HepG2 (cell line): ENCODE data around the gene GALNT15. TPM values are rescaled to one million over a fixed set of nuclear protein-coding genes. Genes with fewer than 3 reads are reported as not detected.

Source experiments
- ATM ChIP-seq: fragments of 450-650 bp; IDR thresholded peaks from 2 replicates; pipeline ENCODE4 v1.7.1; 2017; ENCODE audit warnings: mild to moderate bottlenecking, borderline replicate concordance
- BRCA1 ChIP-seq: sonication (generic); formaldehyde crosslinking; IDR thresholded peaks from 2 replicates; pipeline ENCODE4 v1.4.0; 2020; ENCODE audit warnings: missing genetic modification reagents
- GFI1 ChIP-seq: sonication (generic); formaldehyde crosslinking; IDR thresholded peaks from 2 replicates; pipeline ENCODE4 v1.5.0; 2020; ENCODE audit warnings: missing genetic modification reagents, mild to moderate bottlenecking, borderline replicate concordance
- KDM3A ChIP-seq: IDR thresholded peaks from 2 replicates; pipeline ENCODE4 v1.6.1; 2018; ENCODE audit warnings: low read depth, missing compliant biosample characterization
- NPAS2 ChIP-seq: sonication (generic); formaldehyde crosslinking; IDR thresholded peaks from 2 replicates; pipeline ENCODE4 v1.8.0; 2022; ENCODE audit warnings: mild to moderate bottlenecking, missing genetic modification reagents, borderline replicate concordance
- POLR2A ChIP-seq, 2 experiments: IDR thresholded peaks; 2 replicates each; pipeline ENCODE4 v1.6.1; 2011; ENCODE audit warnings: low read depth in 2 of 2, low read length in 2 of 2, mild to moderate bottlenecking in 1 of 2, moderate library complexity in 1 of 2; ENCODE audit not compliant: insufficient read depth in 1 of 2
- RAD21 ChIP-seq: fragments of 450-650 bp; formaldehyde crosslinking; IDR thresholded peaks from 2 replicates; pipeline ENCODE4 v1.5.0; 2020; ENCODE audit warnings: mild to moderate bottlenecking
- RXRA ChIP-seq: sonication (generic); formaldehyde crosslinking; IDR thresholded peaks from 2 replicates; pipeline ENCODE4 v1.5.1; 2020; ENCODE audit warnings: missing genetic modification reagents
- SALL1 ChIP-seq: sonication (generic); formaldehyde crosslinking; IDR thresholded peaks from 2 replicates; pipeline ENCODE4 v1.8.0; 2022; ENCODE audit warnings: mild to moderate bottlenecking, missing genetic modification reagents
- TBX2 ChIP-seq: sonication (generic); formaldehyde crosslinking; IDR thresholded peaks from 2 replicates; pipeline ENCODE4 v1.5.0; 2020; ENCODE audit warnings: missing genetic modification reagents, mild to moderate bottlenecking, borderline replicate concordance
- TMF1 ChIP-seq: sonication (generic); formaldehyde crosslinking; IDR thresholded peaks from 2 replicates; pipeline ENCODE4 v1.8.1; 2022; ENCODE audit warnings: low read depth, missing genetic modification reagents
- ZBTB3 ChIP-seq: sonication (generic); formaldehyde crosslinking; IDR thresholded peaks from 2 replicates; pipeline ENCODE4 v1.4.0; 2020; ENCODE audit warnings: low read depth, mild to moderate bottlenecking, moderate library complexity, missing genetic modification reagents, borderline replicate concordance
- ZNF124 ChIP-seq: sonication (generic); formaldehyde crosslinking; IDR thresholded peaks from 2 replicates; pipeline ENCODE4 v1.4.0; 2020; ENCODE audit warnings: missing genetic modification reagents
- ZNF296 ChIP-seq: sonication (generic); formaldehyde crosslinking; conservative IDR thresholded peaks from 2 replicates; pipeline ENCODE4 v1.5.0; 2020; ENCODE audit warnings: mild to moderate bottlenecking, missing genetic modification reagents
- ZNF652 ChIP-seq: IDR thresholded peaks from 2 replicates; pipeline ENCODE4 v1.6.1; 2016; ENCODE audit warnings: low read depth, borderline replicate concordance
- polyA plus RNA-seq, 8 experiments: library from polyadenylated mRNA; depleted of rRNA in 3 of 8; stranded (reverse) in 7 of 8; unstranded in 1 of 8; fragments of >200 nt; fragmentation: Illumina TruSeq in 4 of 8; extraction: Trizol in 4 of 8; gene quantifications; 2 replicates each; pipeline versions ENCODE4 v1.2.1 to v1.2.3, GENCODE V29; 2011 to 2016; ENCODE audit warnings: low read depth in 4 of 8, missing spikeins in 1 of 8, mixed read lengths in 1 of 8; ENCODE audit not compliant: insufficient read depth in 1 of 8
- total RNA-seq, 5 experiments: library from RNA; depleted of rRNA; stranded (reverse); fragments of >200 nt; fragmentation: Illumina TruSeq; extraction: Trizol; gene quantifications; 2 replicates each; pipeline ENCODE4 v1.2.3, GENCODE V29; 2016; ENCODE audit warnings: low read depth in 1 of 5
- TF ChIP-seq, protein P1 (sequence below): IDR thresholded peaks from 2 replicates; pipeline ENCODE4 v1.6.1; 2016; ENCODE audit warnings: low read depth, control low read depth
- TF ChIP-seq, protein P2 (sequence below): sonication (generic); formaldehyde crosslinking; IDR thresholded peaks from 2 replicates; pipeline ENCODE4 v1.4.0; 2020; ENCODE audit warnings: mild to moderate bottlenecking, missing genetic modification reagents
- TF ChIP-seq, protein P3 (sequence below): sonication (generic); formaldehyde crosslinking; IDR thresholded peaks from 2 replicates; pipeline ENCODE4 v1.5.0; 2020; ENCODE audit warnings: missing genetic modification reagents
- TF ChIP-seq, protein P4 (sequence below): IDR thresholded peaks from 2 replicates; pipeline ENCODE4 v1.6.1; 2016; ENCODE audit warnings: mild to moderate bottlenecking, missing biosample characterization, missing genetic modification reagents
- TF ChIP-seq, protein P5 (sequence below): sonication (generic); formaldehyde crosslinking; IDR thresholded peaks from 2 replicates; pipeline ENCODE4 v1.4.0; 2020; ENCODE audit warnings: missing genetic modification reagents, borderline replicate concordance
- TF ChIP-seq, protein P6 (sequence below): IDR thresholded peaks from 2 replicates; pipeline ENCODE4 v1.4.0; 2020; ENCODE audit warnings: mild to moderate bottlenecking, missing genetic modification reagents

The GALNT15 gene
- total and polyA plus RNA-seq, 2 of the 13 experiments (the other 11 are each of a cell fraction or from before 2014, with no cell fraction given): 0.02 to 0.04 TPM

DNA sequence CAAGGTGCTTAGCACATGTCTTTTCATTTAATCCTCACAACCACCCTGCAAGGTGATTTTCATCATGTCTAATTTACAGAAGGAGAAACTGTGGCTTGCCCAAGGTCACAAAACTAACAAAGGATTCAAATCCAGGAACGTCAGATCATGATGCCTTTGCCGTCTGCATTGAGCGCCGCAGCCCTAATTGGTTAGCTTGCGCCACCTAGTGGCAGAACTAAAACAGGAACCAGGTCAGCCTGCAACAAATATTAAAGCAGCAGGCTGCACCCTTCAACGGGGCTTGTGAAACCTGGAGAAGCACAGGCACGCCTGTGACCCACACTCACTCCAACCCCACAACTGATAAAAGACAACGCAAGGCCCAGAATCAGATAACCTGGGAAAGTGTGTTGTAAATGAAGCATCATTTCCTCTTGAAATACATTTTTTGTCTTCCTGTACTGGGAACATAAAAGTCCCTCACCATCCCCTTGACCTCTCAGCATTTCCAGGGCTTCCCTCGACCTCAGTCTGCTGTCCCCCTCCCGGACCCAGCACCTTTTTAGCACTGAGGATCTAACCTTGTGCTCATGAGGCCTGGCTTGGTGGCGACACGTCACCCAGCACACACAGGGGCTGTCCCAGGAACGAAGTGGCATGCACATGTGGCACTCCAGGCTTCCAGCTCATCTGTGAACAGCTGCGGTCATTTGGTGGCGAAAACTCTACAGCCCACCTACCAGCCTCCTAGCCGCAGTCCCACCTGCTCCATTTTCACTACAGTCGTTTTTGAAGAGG lies 73.0 kb downstream of the GALNT15 start (continued):
- TF ChIP-seq, protein P1, sequence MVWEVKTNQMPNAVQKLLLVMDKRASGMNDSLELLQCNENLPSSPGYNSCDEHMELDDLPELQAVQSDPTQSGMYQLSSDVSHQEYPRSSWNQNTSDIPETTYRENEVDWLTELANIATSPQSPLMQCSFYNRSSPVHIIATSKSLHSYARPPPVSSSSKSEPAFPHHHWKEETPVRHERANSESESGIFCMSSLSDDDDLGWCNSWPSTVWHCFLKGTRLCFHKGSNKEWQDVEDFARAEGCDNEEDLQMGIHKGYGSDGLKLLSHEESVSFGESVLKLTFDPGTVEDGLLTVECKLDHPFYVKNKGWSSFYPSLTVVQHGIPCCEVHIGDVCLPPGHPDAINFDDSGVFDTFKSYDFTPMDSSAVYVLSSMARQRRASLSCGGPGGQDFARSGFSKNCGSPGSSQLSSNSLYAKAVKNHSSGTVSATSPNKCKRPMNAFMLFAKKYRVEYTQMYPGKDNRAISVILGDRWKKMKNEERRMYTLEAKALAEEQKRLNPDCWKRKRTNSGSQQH (CRISPR knock-in tag): no peak
- TF ChIP-seq NPAS2 (CRISPR knock-in tag) (no peak), ZBTB3 (CRISPR knock-in tag) (no peak), POLR2A (IDR thresholded peaks at IDR 0.05; ENCODE audit: insufficient read depth in 1 of 2, low read depth in 2 of 2, low read length in 2 of 2) (no peak), GFI1 (no peak), TBX2 (CRISPR knock-in tag) (no peak), SALL1 (CRISPR knock-in tag) (peak; percentile 59), ATM (no peak), BRCA1 (CRISPR knock-in tag) (no peak), KDM3A (no peak), RAD21 (CRISPR knock-in tag) (peak; percentile 87), RXRA (CRISPR knock-in tag) (no peak), ZNF296 (CRISPR knock-in tag) (no peak), ZNF652 (peak; percentile 21; the same call in 1 of the 2 replicates), TMF1 (CRISPR knock-in tag) (no peak), ZNF124 (0 out of 2 replicates have a peak, but pooled peaks have one; percentile 45)
- TF ChIP-seq, protein P2, sequence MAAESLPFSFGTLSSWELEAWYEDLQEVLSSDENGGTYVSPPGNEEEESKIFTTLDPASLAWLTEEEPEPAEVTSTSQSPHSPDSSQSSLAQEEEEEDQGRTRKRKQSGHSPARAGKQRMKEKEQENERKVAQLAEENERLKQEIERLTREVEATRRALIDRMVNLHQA (CRISPR knock-in tag): no peak
- TF ChIP-seq, protein P3, sequence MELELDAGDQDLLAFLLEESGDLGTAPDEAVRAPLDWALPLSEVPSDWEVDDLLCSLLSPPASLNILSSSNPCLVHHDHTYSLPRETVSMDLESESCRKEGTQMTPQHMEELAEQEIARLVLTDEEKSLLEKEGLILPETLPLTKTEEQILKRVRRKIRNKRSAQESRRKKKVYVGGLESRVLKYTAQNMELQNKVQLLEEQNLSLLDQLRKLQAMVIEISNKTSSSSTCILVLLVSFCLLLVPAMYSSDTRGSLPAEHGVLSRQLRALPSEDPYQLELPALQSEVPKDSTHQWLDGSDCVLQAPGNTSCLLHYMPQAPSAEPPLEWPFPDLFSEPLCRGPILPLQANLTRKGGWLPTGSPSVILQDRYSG (CRISPR knock-in tag): no peak
- TF ChIP-seq, protein P4, sequence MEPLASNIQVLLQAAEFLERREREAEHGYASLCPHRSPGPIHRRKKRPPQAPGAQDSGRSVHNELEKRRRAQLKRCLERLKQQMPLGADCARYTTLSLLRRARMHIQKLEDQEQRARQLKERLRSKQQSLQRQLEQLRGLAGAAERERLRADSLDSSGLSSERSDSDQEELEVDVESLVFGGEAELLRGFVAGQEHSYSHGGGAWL: no peak
- TF ChIP-seq, protein P5, sequence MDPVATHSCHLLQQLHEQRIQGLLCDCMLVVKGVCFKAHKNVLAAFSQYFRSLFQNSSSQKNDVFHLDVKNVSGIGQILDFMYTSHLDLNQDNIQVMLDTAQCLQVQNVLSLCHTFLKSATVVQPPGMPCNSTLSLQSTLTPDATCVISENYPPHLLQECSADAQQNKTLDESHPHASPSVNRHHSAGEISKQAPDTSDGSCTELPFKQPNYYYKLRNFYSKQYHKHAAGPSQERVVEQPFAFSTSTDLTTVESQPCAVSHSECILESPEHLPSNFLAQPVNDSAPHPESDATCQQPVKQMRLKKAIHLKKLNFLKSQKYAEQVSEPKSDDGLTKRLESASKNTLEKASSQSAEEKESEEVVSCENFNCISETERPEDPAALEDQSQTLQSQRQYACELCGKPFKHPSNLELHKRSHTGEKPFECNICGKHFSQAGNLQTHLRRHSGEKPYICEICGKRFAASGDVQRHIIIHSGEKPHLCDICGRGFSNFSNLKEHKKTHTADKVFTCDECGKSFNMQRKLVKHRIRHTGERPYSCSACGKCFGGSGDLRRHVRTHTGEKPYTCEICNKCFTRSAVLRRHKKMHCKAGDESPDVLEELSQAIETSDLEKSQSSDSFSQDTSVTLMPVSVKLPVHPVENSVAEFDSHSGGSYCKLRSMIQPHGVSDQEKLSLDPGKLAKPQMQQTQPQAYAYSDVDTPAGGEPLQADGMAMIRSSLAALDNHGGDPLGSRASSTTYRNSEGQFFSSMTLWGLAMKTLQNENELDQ (CRISPR knock-in tag): no peak
- TF ChIP-seq, protein P6, sequence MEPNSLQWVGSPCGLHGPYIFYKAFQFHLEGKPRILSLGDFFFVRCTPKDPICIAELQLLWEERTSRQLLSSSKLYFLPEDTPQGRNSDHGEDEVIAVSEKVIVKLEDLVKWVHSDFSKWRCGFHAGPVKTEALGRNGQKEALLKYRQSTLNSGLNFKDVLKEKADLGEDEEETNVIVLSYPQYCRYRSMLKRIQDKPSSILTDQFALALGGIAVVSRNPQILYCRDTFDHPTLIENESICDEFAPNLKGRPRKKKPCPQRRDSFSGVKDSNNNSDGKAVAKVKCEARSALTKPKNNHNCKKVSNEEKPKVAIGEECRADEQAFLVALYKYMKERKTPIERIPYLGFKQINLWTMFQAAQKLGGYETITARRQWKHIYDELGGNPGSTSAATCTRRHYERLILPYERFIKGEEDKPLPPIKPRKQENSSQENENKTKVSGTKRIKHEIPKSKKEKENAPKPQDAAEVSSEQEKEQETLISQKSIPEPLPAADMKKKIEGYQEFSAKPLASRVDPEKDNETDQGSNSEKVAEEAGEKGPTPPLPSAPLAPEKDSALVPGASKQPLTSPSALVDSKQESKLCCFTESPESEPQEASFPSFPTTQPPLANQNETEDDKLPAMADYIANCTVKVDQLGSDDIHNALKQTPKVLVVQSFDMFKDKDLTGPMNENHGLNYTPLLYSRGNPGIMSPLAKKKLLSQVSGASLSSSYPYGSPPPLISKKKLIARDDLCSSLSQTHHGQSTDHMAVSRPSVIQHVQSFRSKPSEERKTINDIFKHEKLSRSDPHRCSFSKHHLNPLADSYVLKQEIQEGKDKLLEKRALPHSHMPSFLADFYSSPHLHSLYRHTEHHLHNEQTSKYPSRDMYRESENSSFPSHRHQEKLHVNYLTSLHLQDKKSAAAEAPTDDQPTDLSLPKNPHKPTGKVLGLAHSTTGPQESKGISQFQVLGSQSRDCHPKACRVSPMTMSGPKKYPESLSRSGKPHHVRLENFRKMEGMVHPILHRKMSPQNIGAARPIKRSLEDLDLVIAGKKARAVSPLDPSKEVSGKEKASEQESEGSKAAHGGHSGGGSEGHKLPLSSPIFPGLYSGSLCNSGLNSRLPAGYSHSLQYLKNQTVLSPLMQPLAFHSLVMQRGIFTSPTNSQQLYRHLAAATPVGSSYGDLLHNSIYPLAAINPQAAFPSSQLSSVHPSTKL (CRISPR knock-in tag): peak; percentile 51; the same call in 1 of the 2 replicates
